GM10847 (cell line): ENCODE results near the gene FBXO27.

Experiments
- POLR2A ChIP-seq: IDR thresholded peaks from 2 replicates; pipeline ENCODE4 v1.6.1; 2011; ENCODE audit not compliant: insufficient read length; ENCODE audit errors: extremely low read depth

The FBXO27 gene

DNA sequence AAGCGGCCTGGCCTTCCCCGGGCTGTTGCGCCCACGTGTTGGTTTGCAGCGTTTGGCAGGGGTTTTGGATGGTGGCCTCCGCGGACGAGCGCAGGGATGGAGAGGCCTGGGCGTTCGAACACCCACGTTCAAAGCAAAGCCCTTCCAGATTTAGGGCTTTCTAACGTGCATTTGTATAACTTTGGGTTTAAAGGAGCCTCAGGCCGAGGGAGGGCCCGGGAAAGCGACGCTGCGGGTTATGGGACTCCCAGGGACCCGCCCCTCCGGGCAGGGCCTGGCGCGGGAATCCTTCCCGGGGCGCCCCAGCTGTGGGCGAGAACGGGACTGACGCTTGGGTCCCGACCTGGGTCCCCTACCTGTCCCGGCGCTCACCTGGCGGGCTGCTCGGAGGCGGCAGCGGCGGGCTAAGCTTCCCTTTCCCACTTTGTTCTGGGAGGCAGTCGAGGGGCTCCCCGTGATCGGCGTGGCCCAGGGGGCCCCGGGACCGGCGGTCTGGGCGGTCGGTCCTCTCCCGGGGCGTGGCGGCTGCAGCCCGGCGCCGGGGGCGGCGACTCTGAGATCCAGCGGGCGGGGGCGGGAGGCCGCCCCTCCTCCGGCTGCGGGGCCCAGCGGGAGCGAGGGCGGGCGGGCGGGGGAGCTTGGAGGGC, 57.0 kb downstream of the FBXO27 start, which contains the start of gene FBXO17:
TSS of gene FBXO17 (minus strand) at position 529 of the 647 bp plus-strand sequence. CDS start 25,423 bp downstream, outside the sequence.
- no peak for TF ChIP-seq POLR2A

DNA sequence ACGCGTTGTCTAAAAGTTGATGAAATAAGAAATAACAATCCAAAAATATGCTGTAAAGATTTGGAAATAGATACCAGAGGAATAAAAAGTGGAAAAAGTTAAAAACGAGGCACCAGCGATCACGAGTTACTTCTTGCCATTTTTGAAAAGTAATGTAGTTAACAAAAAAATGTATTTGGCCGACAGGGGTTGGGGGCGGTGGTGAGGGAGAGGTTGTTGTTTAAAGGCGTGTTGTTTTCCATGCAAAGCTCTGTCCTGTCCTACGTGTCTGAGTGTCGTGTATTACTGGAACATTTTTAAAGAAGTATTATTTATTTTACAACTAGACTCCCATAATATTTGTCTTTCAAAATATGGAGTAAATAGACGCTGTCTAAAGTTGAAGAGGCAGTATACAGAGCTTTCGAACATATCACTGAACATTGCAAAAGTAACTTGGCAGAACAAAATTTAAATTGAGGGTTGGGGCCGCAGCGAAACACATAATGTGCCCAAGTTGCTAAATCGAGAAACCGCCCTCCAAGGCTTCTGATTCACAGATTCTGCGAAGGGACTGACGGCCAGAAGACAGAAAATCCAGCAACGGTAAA, 57.6 kb downstream of the FBXO27 start:
- TF ChIP-seq POLR2A, result no peak
